ENCODE results near the gene DNAAF5. TPM values are rescaled to one million over a fixed set of nuclear protein-coding genes. Genes with fewer than 3 reads are reported as not detected.

DNAAF5 gene
- total RNA-seq, 2 donors from 2014 or later = 31.0 to 54.9 TPM

- Histone ChIP-seq H3K9me3 (no peaks in the 10 kb centered on the region), H3K9ac (ENCODE audit: low read depth in 2 of 2, low read length in 2 of 2) (no peak overlapping the region), H3K36me3 (no peaks in the 10 kb centered on the region), H3K27me3 (no peaks in the 10 kb centered on the region), H3K4me3 (no peak overlapping the region), H3K4me1 (peaks cover 24% of the 10 kb centered on the region), H3K27ac (no peak overlapping the region)
- intact Hi-C loops (cut with DNase I) = no loop called here
- no peak for DNase-seq
- TF ChIP-seq CTCF (IDR thresholded peaks at IDR 0.05) = no peak
These were observed 106.5 kb downstream of the DNAAF5 start for GRCh38 chr7:832968-833424.

DNA sequence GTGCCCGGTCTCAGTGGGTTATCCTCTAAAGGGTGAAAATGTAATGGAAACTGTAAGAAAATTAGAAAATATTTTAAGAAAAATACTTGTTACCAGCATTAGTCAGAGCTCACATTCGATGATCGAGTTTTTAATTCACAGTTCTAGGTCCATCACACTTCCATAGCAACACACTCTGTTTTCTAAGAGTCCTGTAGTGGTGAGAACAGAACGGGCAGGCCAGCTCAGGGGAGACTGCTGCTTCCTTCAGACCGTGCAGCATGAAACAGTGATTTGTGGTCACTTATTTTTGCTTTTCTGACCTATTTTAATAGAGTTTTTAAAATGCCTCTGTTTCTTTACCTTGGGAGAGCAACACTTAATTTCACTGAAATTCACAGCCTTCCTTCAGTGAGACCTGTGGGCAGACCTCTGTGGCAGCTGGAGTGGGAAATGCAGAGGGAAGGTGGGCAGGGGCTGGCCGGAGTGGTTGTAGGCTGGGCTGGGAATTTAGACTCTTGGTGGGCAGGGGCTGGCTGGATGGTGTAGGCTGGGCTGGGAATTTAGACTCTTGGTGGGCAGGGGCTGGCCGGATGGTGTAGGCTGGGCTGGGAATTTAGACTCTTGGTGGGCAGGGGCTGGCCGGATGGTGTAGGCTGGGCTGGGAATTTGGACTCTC lies 107.2 kb downstream of the DNAAF5 start:
- Histone ChIP-seq H3K27me3 (no peaks in the 10 kb centered on the region), H3K36me3 (no peaks in the 10 kb centered on the region), H3K4me3 (no peak overlapping the region), H3K9ac (ENCODE audit: low read depth in 2 of 2, low read length in 2 of 2) (no peak overlapping the region), H3K27ac (no peak overlapping the region), H3K9me3 (no peaks in the 10 kb centered on the region), H3K4me1 (peaks cover 24% of the 10 kb centered on the region)
- DNase-seq = no peak
- intact Hi-C loops (cut with DNase I) = no loop called here
- no peak for TF ChIP-seq CTCF (IDR thresholded peaks at IDR 0.05)

DNA sequence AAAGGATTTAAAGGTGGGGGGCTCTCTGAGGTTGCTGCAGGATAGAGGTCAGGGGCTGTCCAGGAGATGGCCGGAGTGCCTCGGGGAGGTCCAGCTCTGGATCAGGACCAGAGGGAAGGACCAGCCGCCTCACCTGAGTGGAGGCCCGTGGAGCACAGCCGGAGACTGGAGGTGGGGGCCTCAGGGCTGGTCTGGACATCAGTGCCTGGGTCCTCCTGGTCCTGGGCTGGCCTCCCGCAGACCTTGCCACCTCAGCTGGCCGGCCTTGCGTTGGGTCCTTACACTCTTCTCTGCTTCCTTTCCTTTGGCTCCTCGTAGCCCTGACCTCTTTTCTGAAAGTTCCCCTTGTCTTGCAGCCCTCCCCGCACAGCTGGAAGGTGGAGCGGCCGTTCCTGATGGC lies 107.8 kb downstream of the DNAAF5 start:
- H3K27me3 ChIP-seq = no peaks in the 10 kb centered on the region
- no peaks in the 10 kb centered on the region for H3K9me3 ChIP-seq
- peak overlapping the region in 1 of 2 donors; percentile 8 for H3K9ac ChIP-seq (ENCODE audit: low read depth in 2 of 2, low read length in 2 of 2)
- peaks cover 24% of the 10 kb centered on the region for H3K4me1 ChIP-seq
- H3K4me3 ChIP-seq = no peak overlapping the region
- no peak for DNase-seq
- no peaks in the 10 kb centered on the region for H3K36me3 ChIP-seq
- no peak for TF ChIP-seq CTCF (IDR thresholded peaks at IDR 0.05)
- intact Hi-C loops (cut with DNase I) = no loop called here
- H3K27ac ChIP-seq = no peak overlapping the region

DNA sequence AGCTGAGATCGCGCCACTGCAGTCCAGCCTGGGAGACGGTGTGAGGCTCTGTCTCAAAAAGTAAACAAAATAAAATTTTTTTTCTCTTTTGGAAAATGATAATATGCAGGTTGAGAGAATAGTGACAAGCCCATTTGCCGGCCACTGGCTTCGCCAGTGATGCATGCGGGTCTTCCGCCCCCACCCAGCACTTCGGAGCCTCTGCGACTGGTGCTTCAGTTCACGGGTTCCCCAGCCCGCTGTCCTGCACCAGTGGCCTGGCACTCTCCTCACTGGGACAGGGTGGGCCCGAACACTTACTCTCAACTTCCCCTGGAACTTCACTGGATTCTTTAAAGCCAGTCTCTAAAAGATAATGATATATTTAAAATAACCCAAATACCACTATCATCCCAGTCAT lies 108.5 kb downstream of the DNAAF5 start:
- intact Hi-C loops (cut with DNase I) = loop anchor here (5.0 kb wide), 1 partner anchor 37 kb away; no protein-coding TSS in a partner anchor
- no peaks in the 10 kb centered on the region for H3K36me3 ChIP-seq
- no peaks in the 10 kb centered on the region for H3K9me3 ChIP-seq
- no peaks in the 10 kb centered on the region for H3K27me3 ChIP-seq
- no peak overlapping the region for H3K4me3 ChIP-seq
- H3K4me1 ChIP-seq = peaks cover 24% of the 10 kb centered on the region
- DNase-seq = no peak
- peak overlapping the region; percentile 13 for H3K27ac ChIP-seq
- TF ChIP-seq CTCF (IDR thresholded peaks at IDR 0.05) = no peak
- no peak overlapping the region for H3K9ac ChIP-seq (ENCODE audit: low read depth in 2 of 2, low read length in 2 of 2)

- DNase-seq = no peak
- Histone ChIP-seq H3K9me3 (no peaks in the 10 kb centered on the region), H3K27ac (peak overlapping the region; percentile 13), H3K9ac (ENCODE audit: low read depth in 2 of 2, low read length in 2 of 2) (peak overlapping the region in 1 of 2 donors; percentile 23), H3K4me3 (no peak overlapping the region), H3K4me1 (peaks cover 17% of the 10 kb centered on the region), H3K27me3 (no peaks in the 10 kb centered on the region), H3K36me3 (no peaks in the 10 kb centered on the region)
- intact Hi-C loops (cut with DNase I) = loop anchor here (5.0 kb wide), 1 partner anchor 37 kb away; no protein-coding TSS in a partner anchor
- no peak for TF ChIP-seq CTCF (IDR thresholded peaks at IDR 0.05)
These were observed 109.2 kb downstream of the DNAAF5 start for GRCh38 chr7:835485-836401.

Other genes starting within 250 kb of the DNAAF5 start
- gene PDGFA, start 206.9 kb upstream of the DNAAF5 start, total RNA-seq = 10 to 100 TPM; 34.9 to 50.5 TPM
- gene PRKAR1B, start 582 bp downstream of the DNAAF5 start, total RNA-seq = 10 to 100 TPM; 19.2 to 32.8 TPM
- gene SUN1, start 105.8 kb downstream of the DNAAF5 start, total RNA-seq = 100 to 1,000 TPM; 122 to 158 TPM
- 10 to 100 TPM; 33.0 to 35.9 TPM for gene GET4, start 149.9 kb downstream of the DNAAF5 start, total RNA-seq
- gene ADAP1, start 228.0 kb downstream of the DNAAF5 start, total RNA-seq = 100 to 1,000 TPM; 107 to 201 TPM
- gene COX19, start 248.8 kb downstream of the DNAAF5 start, total RNA-seq = 10 to 100 TPM; 11.6 to 16.5 TPM

Data from colonic mucosa (tissue), 4 donors.